ENCODE data around the gene PPP2R1A. TPM values are rescaled to one million over a fixed set of nuclear protein-coding genes. Genes with fewer than 3 reads are reported as not detected.
A peak's percentile ranks its signal among the peaks of the same experiment; 100 is the strongest.

PPP2R1A gene
- 110 and 134 TPM in 2 replicates for total RNA-seq (2014; rRNA removed; shearing (Covaris generic))
- polyA plus RNA-seq (2015; cell fraction: cytosol; rRNA removed) = 148 and 175 TPM in 2 replicates
- 41.5 and 50.5 TPM in 2 replicates for polyA plus RNA-seq (2015; cell fraction: nucleus; rRNA removed)

DNA sequence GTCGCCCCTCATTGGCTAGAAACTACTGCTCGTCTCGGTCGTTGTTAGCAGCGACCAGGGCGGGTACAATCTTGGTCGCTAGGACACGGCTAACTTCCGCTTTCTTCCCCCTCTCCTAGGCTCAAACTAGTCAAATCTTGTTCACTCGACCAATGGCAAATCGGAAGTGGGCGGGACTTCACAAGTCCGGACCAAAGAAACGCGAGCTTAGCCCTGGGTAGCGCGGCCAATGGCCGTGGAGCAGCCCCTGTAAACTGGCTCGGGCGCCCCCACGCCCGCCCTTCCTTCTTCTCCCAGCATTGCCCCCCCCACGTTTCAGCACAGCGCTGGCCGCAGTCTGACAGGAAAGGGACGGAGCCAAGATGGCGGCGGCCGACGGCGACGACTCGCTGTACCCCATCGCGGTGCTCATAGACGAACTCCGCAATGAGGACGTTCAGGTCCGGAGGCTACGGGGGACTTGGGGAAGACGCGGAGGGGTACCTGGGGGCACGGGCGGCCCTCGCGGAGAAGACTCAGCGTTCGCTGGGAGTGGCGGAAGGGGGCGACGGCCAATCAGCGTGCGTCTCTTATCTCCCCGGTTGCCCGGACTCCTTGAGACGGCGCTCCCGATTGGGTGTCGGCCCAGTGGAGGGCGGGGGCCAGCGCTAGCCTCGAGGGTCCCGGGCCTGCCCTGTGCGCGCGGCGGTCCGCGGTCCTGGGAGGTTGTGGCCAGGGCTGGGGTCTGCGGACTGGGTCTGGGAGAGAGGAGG lies at the start of gene PPP2R1A:
Gene PPP2R1A, plus strand, starts transcription at position 318 of the 752 bp plus-strand sequence. Its CDS starts 45 bp downstream, at position 363.
- peak; percentile 100 for DNase-seq (ENCODE audit: low read depth, low spot score)

DNA sequence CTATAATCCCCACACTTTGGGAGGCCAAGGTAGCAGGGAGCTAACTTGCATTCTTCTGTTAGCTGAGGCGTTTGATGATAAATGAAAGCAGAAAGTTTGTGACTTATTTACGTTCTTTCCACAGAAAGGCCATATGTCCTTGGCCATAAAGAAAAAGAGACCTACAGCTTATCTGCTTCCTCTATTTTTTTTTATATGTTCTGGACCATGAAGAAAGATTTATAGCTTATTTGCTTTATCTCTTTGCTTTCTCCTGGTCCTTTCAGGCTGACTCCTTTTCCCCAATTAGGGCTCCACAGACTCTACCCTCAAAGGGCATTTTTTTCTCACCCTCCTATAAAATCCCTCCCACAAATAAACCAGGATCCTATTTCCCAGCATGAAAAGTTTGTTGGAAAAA lies 48.6 kb upstream of the PPP2R1A start:
- in situ Hi-C loops (cut with HindIII; ENCODE audit: low pct_unique_long_range_greater_than_20kb, low sequenced_read_pairs) = no loop called here
- no peak for DNase-seq (ENCODE audit: low read depth, low spot score)

More for the DNA sequence above, at the start of gene PPP2R1A:
- in situ Hi-C loops (cut with HindIII; ENCODE audit: low pct_unique_long_range_greater_than_20kb, low sequenced_read_pairs) = no loop called here

DNA sequence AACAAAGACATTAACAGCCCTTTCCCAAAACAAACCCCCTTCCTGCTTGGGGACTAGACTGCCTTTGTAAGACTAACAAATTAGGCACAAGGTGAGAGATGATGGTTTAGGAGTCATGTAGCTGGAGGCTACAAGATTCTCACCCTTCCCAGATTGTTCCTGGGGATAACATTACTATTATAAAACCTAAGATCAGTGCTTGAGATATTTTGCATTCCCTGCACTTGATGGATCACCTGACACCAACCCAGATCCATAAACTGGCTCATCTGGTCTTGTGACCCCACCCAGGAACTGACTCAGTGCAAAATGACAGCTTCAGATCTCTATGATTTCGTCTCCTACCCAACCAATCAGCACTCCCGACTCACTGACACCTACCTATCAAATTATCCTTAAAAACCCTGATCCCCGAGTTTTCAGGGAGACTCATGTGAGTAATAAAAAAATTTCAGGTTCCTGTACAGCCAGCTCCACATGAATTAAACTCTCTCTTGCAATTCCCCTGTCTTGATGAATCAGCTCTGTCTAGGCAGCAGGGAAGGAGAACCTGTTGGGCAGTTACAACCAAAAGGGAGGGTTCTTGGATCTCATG lies 47.8 kb upstream of the PPP2R1A start:
- no peak for DNase-seq (ENCODE audit: low read depth, low spot score)
- in situ Hi-C loops (cut with HindIII; ENCODE audit: low pct_unique_long_range_greater_than_20kb, low sequenced_read_pairs) = no loop called here

DNA sequence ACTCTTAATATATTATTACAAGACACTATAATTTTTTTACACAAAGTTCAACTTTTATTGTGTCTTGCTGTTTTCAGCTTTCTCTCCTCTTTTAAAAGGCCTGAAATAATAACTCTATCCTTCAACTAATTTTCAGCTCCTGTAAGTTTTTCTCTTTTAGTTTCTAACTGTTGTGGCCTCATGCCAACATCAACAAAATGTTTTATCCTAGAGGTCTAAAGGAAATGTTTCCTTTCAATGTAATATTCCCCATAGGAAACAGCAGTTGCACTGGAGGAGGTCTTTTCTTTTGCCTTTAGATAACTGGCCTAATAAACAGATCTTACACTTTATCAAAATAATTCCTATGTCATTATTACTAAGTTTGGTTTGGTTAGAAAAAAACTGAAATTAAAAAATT lies 41.6 kb upstream of the PPP2R1A start:
- in situ Hi-C loops (cut with HindIII; ENCODE audit: low pct_unique_long_range_greater_than_20kb, low sequenced_read_pairs) = no loop called here
- DNase-seq (ENCODE audit: low read depth, low spot score) = no peak

DNA sequence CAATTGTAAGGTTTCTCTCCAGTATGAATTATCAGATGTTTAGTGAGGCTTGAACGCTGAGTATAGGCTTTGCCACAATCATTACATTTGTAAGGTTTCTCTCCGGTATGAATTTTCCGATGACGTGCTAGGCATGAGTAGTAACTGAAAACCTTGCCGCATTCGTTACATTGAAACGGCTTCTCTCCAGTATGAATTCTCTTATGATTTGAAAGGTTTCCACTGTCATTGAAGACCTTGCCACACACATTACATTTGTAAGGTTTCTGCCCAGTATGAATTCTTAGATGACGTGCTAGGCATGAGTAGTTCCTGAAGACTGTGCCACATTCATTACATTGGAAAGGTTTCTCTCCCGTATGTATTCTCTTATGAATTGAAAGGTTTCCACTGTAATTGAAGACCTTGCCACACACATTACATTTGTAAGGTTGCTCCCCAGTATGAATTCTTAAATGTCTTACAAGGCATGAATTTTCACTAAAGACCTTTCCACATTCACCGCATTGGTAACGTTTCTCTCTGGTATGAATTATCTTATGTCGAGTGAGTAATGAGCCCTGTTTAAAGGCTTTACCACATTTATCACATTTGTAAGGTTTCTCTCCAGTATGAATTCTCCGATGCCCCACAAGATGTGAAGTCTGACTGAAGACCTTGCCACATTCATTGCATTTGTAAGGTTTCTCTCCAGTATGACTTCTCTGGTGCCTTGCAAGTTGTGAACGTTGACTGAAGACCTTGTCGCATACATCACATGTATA lies 34.1 kb upstream of the PPP2R1A start:
- no peak for DNase-seq (ENCODE audit: low read depth, low spot score)
- in situ Hi-C loops (cut with HindIII; ENCODE audit: low pct_unique_long_range_greater_than_20kb, low sequenced_read_pairs) = no loop called here

DNA sequence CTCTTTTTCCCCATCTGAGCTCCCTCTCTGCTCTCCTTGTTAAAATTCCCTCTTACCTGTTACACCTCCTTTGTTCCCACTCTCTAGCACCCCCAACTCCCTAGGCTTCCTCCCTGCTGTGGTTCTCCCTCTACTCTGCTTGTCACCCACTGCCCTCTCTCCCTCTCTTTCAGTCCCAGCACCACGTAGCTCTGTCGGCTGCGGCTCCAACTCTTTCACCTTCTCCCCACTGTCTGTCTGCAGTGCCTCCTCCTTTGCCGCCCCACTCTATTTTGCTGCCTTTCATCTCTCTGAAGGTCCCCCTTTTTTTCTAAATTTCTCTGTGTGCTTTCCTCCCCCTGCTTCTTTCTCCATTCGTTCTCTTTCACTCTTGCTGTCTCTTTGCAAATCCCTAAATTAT lies 19.5 kb upstream of the PPP2R1A start:
- DNase-seq (ENCODE audit: low read depth, low spot score) = no peak
- in situ Hi-C loops (cut with HindIII; ENCODE audit: low pct_unique_long_range_greater_than_20kb, low sequenced_read_pairs) = no loop called here

DNA sequence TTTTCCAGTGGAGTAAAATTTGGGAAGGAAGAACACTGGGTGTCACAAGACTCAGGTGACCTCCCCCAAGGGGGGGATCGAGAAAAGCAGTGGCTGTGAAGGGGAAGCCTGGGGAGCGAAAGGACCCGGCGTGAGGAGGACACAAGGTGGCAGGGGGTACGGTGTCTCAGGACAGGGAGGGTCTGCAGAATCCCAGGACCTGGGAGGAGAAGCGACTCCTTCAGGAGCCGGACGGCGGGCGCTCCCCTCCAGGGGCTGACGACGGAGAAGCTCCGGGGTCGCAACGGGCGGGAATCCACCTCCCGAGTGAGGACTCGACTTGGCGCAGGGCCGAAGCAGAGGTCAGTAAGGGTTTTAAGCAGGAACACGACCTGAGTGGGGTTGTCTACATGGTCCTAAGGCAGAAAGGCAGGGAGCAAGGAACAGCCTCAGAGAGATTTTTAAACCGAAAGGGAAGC lies 19.0 kb upstream of the PPP2R1A start:
- no peak for DNase-seq (ENCODE audit: low read depth, low spot score)

DNA sequence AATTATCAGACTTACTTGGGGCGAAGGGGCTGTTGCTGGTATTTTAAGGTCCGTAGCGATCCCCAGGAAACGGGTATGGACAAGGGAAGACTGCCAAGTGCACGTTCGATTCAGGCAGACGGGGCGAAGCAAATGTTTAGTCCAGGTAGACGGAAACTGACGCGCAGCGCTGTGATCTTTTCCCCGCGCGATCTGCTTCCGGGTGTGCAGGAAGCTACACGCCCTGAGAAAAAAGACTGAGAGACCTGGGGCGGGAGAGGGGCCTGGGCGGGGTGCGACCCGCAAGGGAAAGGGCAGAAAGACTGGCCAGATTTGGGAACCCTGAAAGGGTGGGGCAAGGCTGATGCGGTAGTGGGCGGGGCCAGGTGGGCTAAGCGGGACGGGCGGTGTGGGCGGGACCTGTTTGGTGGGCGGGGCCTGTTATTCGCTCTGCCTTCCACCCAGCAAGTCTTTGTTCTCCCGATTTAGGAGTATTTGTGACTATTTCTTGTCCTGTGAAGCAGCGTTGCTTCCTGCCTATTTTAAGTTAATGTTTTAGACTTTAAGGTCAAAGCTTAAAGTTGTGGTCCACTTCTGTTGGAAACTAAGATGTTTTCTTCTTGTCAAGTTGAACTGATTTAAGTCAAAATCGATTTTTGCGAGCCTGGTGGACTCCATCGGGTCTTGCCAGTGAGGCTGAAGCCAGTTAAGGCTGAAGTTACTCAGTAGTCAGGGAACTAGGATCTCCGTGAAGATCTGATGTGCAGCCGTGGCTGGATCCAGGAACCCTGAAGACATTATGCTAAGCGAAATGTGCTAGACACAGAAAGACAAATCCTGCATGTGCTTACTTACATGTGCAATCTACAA lies 18.3 kb upstream of the PPP2R1A start, which contains the start of gene ZNF836:
Gene ZNF836, minus strand, starts transcription at position 301 of the 849 bp plus-strand sequence. CDS start 3,549 bp downstream, outside the sequence.
- in situ Hi-C loops (cut with HindIII; ENCODE audit: low pct_unique_long_range_greater_than_20kb, low sequenced_read_pairs) = no loop called here
- DNase-seq (ENCODE audit: low read depth, low spot score) = peak; percentile 63

More for the DNA sequence above, 19.0 kb upstream of the PPP2R1A start:
- in situ Hi-C loops (cut with HindIII; ENCODE audit: low pct_unique_long_range_greater_than_20kb, low sequenced_read_pairs) = no loop called here

DNA sequence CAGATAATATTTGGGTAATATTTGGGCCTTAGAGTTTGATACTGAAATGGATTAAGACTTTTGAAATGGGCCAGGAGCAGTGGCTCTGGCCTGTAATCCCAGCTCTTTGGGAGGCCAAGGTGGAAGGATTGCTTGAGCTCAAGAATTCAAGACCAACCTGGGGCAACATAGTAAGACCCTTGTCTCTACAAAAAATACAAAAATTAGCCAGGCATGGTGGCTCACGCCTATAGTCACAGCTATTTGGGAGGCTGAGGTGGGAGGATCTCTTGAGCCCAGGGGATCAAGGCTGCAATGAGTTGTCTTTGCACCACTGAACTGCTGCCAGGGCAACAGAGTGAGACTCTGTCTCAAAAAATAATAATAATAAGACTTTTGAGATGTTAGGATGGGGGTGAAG lies 17.5 kb upstream of the PPP2R1A start:
- in situ Hi-C loops (cut with HindIII; ENCODE audit: low pct_unique_long_range_greater_than_20kb, low sequenced_read_pairs) = no loop called here
- no peak for DNase-seq (ENCODE audit: low read depth, low spot score)

DNA sequence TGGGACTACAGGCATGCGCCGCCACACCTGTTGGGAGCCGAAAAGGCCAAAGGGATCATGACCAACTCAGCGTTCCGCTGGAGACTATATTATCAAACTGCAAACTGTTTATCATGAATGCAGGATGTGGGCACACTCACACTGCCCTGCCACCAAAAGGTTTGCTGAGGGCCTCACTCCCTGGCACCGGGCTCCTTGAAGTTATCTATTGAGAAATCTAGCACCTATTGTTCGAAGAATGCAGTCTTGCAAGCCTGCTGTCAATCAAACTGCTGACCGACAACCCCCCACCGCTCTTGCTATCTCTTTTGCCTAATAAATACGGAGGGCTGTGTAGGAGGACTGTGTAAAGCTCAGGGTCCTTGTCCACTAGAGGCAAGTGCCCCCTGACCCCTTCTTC lies 13.3 kb upstream of the PPP2R1A start:
- in situ Hi-C loops (cut with HindIII; ENCODE audit: low pct_unique_long_range_greater_than_20kb, low sequenced_read_pairs) = no loop called here
- no peak for DNase-seq (ENCODE audit: low read depth, low spot score)

DNA sequence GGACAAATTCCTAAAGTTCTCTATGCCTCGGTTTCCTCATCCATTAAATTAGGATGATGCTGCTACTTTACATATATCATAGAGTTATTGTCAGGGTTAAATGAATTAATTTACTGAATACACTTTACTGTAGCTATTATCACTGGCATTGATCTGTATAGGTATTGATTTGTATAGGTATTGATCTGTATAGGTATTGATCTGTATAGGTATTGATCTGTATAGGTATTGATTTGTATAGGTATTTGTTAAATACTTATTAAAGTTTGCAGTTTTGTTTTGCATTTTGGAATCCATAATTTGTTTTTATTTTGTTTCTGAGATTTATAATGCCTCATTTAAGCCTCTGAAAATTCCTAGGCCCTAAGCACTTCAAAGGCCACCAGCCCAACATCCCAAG lies 2.4 kb upstream of the PPP2R1A start:
- DNase-seq (ENCODE audit: low read depth, low spot score) = no peak
- in situ Hi-C loops (cut with HindIII; ENCODE audit: low pct_unique_long_range_greater_than_20kb, low sequenced_read_pairs) = no loop called here

DNA sequence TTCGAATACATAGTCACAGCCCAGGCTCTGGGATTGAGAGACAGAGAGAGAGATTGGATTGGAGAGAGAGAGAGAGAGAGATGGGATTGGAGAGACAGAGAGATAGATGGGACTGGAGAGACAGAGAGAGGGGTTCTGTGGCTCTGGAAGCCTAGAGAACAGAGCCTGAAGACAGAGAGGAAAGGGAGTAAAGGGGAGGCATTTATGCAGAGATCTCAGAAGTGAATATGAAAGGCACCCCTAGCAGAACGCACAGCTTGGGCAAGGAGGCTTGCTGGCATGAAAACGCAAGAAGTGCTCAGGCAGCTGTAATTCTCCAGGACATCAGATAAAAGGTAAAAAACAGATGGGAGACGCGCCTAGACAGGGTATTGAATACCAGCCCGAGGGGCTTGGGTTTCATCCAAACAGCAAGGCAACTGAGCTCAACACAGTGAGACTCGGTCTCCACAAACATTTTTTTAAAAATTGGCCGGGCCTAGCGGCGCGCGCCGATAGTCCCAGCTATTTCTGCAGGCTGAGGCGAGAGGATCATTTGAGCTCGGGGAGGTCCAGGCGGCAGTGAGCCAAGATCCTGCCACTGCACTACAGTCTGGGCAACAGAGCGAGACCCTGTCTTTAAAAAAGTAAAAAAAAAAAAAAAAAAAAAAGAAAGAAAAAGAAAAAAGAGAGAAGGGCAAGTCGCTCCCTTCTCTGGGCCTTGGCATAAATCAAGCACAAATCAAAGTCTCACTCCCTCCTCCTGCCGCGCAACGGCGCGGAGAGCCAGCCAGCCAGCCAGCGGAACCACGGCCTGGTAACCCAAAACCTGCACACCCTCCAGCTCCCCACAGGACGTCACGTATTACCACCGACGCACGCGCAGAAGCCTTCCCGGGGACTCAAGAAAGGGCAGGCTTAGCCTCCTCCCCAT lies 774 bp upstream of the PPP2R1A start:
- DNase-seq (ENCODE audit: low read depth, low spot score) = no peak

DNA sequence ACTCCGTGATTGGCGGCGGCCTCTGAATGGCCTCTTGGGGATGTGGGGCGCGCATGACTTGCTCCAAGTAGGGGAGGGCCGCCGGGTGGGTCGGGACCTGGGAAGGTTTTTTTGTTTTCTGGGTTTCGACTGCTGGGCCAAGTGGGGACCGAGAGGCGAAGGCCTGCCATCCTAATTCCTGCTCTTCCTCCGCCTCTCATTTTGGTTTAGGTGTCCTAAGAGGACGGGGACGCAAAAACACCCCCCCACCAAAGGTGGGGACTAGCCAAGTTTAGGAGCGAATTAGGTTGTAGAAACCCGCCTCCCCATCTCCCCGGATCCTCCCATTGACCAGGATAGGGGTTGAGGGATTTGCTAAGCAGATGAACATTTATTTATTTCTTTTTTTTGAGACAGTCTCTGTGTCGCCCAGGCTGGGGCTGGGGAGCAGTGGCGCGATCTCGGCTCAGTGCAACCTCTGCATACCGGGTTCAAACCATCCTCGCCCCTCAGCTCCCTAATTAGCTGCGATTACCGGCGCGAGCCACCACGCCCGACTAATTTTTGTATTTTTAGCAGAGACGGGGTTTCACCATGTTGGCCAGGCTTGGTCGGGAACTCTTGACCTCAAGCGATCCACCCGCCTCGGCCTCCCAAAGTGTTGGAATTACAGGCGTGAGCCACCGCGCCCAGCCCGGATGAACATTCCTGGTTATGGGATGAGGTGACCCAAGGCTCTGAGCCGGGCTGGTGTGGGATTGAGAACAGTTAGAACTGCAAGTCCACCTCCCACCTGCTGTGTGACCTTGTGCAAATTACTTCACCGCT lies 838 bp downstream of the PPP2R1A start:
- in situ Hi-C loops (cut with HindIII; ENCODE audit: low pct_unique_long_range_greater_than_20kb, low sequenced_read_pairs) = no loop called here
- no peak for DNase-seq (ENCODE audit: low read depth, low spot score)

More for the DNA sequence above, 774 bp upstream of the PPP2R1A start:
- in situ Hi-C loops (cut with HindIII; ENCODE audit: low pct_unique_long_range_greater_than_20kb, low sequenced_read_pairs) = no loop called here

DNA sequence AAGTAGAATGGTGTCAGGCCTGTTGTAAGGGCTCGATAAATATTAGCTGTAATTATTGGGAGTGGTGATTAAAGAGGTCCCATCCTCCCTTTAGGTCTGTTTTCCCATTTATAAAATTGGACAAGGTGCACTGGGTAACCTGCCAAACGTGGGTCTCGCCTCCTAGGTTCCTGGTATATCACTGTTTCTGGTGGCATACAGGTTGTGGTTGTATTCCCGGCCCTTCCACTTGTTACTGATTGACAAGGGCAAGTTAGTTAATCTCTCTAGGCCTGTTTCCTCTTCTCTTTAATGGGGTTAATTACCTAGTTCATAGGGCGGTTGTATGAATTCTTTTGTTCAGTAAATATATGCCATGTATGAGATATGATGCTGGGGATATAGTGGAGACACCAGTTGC lies 1.5 kb downstream of the PPP2R1A start:
- no peak for DNase-seq (ENCODE audit: low read depth, low spot score)
- in situ Hi-C loops (cut with HindIII; ENCODE audit: low pct_unique_long_range_greater_than_20kb, low sequenced_read_pairs) = no loop called here

DNA sequence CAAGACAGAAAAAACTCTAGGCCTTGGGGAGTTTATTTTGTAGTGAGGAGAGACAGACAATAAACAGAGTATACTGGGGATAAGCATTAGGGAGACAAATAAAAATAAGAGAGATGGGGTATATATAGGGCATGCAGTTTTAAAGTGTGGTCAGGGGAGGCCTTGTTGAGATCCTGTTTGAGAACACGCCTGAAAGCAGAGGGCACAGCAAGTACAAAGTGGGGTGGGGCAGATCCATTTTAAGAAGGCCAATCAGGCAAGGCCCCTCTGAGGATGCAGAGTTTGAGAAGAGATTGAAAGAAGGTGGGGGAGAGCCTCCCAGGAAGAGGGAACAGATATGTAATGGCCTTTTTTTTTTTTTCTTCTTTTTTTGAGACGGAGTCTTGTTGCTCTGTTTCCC lies 2.1 kb downstream of the PPP2R1A start:
- in situ Hi-C loops (cut with HindIII; ENCODE audit: low pct_unique_long_range_greater_than_20kb, low sequenced_read_pairs) = no loop called here
- no peak for DNase-seq (ENCODE audit: low read depth, low spot score)
